ENCODE results near the gene BCL6.

DNA sequence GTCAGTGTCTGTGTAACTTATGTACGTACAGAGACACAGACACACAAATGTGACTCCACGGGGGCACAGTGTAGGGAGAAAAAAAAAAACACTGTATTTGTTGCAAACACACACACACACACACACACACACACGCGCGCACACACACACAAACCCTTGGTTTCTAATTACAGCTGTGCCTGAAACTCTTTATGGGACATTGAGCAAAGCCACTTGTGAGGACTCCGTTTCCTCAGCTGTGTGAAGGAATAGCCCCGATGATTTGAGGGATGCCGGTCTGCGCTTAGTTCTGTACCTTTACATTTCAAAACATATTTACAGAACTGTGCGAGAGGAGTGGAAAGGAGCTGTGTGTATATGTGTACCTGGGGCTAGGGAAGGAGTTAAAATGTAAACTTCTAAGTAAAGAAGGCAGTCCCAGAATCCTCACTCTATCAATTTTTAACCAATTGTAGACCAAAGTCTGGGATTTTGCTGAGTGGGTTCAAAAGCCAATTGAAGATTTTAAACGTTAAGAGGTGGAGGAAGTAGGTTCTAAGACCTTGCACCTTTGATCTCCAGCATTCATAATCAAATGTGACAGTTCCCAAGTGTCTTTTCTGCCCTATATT, 5.3 kb upstream of the BCL6 start:
- no peak for TF ChIP-seq POLR2A (IDR thresholded peaks at IDR 0.05)
- TF ChIP-seq, protein P1, sequence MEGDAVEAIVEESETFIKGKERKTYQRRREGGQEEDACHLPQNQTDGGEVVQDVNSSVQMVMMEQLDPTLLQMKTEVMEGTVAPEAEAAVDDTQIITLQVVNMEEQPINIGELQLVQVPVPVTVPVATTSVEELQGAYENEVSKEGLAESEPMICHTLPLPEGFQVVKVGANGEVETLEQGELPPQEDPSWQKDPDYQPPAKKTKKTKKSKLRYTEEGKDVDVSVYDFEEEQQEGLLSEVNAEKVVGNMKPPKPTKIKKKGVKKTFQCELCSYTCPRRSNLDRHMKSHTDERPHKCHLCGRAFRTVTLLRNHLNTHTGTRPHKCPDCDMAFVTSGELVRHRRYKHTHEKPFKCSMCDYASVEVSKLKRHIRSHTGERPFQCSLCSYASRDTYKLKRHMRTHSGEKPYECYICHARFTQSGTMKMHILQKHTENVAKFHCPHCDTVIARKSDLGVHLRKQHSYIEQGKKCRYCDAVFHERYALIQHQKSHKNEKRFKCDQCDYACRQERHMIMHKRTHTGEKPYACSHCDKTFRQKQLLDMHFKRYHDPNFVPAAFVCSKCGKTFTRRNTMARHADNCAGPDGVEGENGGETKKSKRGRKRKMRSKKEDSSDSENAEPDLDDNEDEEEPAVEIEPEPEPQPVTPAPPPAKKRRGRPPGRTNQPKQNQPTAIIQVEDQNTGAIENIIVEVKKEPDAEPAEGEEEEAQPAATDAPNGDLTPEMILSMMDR (IDR thresholded peaks at IDR 0.05), result no peak

All from lower leg skin (tissue), 3 donors.